ENCODE data around the gene ITM2C.

ITM2C gene

DNA sequence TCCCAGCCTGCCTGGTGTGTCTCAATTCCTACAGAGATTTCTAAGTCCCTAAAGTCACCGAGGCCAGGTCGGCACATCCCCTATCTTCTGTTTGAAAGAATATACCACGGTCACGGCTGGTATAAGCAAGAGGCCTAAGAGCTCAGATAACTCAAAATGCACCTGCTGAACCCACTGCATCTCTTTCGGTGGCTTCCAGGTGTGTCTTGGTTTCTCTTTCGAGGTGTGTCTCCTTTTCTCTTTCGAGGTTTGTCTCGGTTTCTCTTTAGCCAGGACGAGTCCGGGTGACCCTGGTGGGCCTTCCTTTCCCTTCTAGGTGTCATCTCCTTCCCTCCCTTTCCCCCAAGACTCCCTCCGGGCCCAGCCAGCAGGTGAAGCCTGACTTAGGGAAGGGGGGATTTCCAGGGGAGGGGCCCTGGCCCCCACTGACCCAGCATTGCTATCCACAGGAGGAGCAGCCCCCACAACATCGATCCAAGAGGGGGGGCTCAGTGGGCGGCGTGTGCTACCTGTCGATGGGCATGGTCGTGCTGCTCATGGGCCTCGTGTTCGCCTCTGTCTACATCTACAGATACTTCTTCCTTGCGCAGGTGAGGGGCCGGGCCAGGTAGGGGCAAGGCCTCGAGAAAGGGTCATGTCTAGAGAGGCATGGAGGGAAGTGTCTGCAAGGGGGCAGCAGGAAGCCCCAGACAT lies 8.4 kb downstream of the ITM2C start:
- H3K4me3 ChIP-seq (ENCODE audit: low read depth, low read length): peak overlapping the region; percentile 40
- DNase-seq (ENCODE audit: low read depth): peak; percentile 91
- TF ChIP-seq, protein P1, sequence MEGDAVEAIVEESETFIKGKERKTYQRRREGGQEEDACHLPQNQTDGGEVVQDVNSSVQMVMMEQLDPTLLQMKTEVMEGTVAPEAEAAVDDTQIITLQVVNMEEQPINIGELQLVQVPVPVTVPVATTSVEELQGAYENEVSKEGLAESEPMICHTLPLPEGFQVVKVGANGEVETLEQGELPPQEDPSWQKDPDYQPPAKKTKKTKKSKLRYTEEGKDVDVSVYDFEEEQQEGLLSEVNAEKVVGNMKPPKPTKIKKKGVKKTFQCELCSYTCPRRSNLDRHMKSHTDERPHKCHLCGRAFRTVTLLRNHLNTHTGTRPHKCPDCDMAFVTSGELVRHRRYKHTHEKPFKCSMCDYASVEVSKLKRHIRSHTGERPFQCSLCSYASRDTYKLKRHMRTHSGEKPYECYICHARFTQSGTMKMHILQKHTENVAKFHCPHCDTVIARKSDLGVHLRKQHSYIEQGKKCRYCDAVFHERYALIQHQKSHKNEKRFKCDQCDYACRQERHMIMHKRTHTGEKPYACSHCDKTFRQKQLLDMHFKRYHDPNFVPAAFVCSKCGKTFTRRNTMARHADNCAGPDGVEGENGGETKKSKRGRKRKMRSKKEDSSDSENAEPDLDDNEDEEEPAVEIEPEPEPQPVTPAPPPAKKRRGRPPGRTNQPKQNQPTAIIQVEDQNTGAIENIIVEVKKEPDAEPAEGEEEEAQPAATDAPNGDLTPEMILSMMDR (IDR thresholded peaks at IDR 0.05; ENCODE audit: low read depth, low read length, missing control alignments): no peak

- TF ChIP-seq, protein P1 (IDR thresholded peaks at IDR 0.05; ENCODE audit: low read depth, low read length, missing control alignments): no peak
- peak; percentile 76 for DNase-seq (ENCODE audit: low read depth)
- H3K4me3 ChIP-seq (ENCODE audit: low read depth, low read length): peak overlapping the region; percentile 40
Measured at GRCh38 chr2:230873661-230874401, 9.1 kb downstream of the ITM2C start.

DNA sequence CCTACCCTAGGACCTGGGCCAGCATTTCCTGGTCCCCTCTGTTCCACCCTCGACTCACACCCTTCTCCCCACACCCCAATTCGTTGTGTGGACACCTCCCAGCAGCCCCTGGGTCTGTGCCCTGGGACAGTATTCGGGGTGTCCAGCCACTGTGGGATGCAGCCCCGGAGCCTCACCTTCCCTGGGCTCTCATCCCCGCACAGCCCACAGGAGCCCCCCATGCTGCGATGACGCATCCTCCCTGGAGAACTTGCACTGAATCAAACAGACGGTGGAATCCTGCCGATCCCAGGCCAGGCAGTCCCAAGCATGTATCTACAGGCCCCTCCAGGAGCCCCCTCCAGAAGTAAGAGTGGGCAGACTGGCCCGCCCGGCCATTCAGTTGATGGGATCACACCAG lies 9.7 kb downstream of the ITM2C start:
- DNase-seq (ENCODE audit: low read depth): no peak
- TF ChIP-seq, protein P1 (IDR thresholded peaks at IDR 0.05; ENCODE audit: low read depth, low read length, missing control alignments): no peak
- peak overlapping the region; percentile 24 for H3K4me3 ChIP-seq (ENCODE audit: low read depth, low read length)

DNA sequence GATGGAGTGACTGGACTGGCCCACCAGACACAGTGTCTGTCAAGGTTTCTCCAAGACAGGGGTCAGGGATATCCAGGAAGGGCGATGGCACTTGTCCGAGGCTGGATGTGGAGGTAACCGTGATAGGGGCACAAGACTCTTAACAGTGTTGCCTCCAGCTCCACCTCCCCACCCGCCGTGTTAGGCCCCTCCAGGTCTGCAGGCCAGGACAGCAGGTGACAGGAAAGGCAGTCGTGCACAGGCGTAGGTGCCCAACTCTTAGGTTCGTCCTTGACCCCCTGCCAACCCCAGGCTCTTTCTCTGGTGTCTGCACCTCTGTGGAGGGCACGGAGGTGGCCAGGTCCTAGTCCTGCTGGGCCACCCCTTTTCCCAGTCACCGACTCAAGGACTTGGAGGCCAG lies 10.1 kb downstream of the ITM2C start:
- DNase-seq (ENCODE audit: low read depth): no peak
- TF ChIP-seq, protein P1 (IDR thresholded peaks at IDR 0.05; ENCODE audit: low read depth, low read length, missing control alignments): no peak
- no peak overlapping the region for H3K4me3 ChIP-seq (ENCODE audit: low read depth, low read length)

GRCh38 chr2:230875347-230876315 lies 10.9 kb downstream of the ITM2C start:
- H3K4me3 ChIP-seq (ENCODE audit: low read depth, low read length): no peak overlapping the region
- TF ChIP-seq, protein P1 (IDR thresholded peaks at IDR 0.05; ENCODE audit: low read depth, low read length, missing control alignments): no peak
- DNase-seq (ENCODE audit: low read depth): no peak

GRCh38 chr2:230877116-230877758 lies 12.5 kb downstream of the ITM2C start:
- TF ChIP-seq, protein P1 (IDR thresholded peaks at IDR 0.05; ENCODE audit: low read depth, low read length, missing control alignments): no peak
- no peak overlapping the region for H3K4me3 ChIP-seq (ENCODE audit: low read depth, low read length)
- no peak for DNase-seq (ENCODE audit: low read depth)

All from GM12864 (cell line).